ENCODE data around the gene GUCY1B1.

Gene GUCY1B1

GRCh38 chr4:155758481-155759371, at the start of gene GUCY1B1:
Gene GUCY1B1, plus strand, starts transcription at chr4:155759021. Its CDS starts 120 bp downstream, at chr4:155759141.
- peak; percentile 95 for DNase-seq (ENCODE audit: low read depth)
- peak within 1 kb of the TSS; percentile 60 for H3K4me3 ChIP-seq (ENCODE audit: low read length)
- peak; percentile 37 for TF ChIP-seq CTCF (IDR thresholded peaks at IDR 0.05; ENCODE audit: insufficient read depth, low read depth, low read length, missing control alignments)

GRCh38 chr4:155709918-155710317, 48.9 kb upstream of the GUCY1B1 start:
- no peak for TF ChIP-seq CTCF (IDR thresholded peaks at IDR 0.05; ENCODE audit: insufficient read depth, low read depth, low read length, missing control alignments)
- no peak for DNase-seq (ENCODE audit: low read depth)
- no peak overlapping the region for H3K4me3 ChIP-seq (ENCODE audit: low read length)

- no peak for TF ChIP-seq CTCF (IDR thresholded peaks at IDR 0.05; ENCODE audit: insufficient read depth, low read depth, low read length, missing control alignments)
- no peak overlapping the region for H3K4me3 ChIP-seq (ENCODE audit: low read length)
- DNase-seq (ENCODE audit: low read depth) = no peak
Measured at GRCh38 chr4:155711556-155711955, 47.3 kb upstream of the GUCY1B1 start.

- TF ChIP-seq CTCF (IDR thresholded peaks at IDR 0.05; ENCODE audit: insufficient read depth, low read depth, low read length, missing control alignments) = no peak
- no peak for DNase-seq (ENCODE audit: low read depth)
- no peak overlapping the region for H3K4me3 ChIP-seq (ENCODE audit: low read length)
Measured at GRCh38 chr4:155712846-155713245, 46.0 kb upstream of the GUCY1B1 start.

- no peak for DNase-seq (ENCODE audit: low read depth)
- H3K4me3 ChIP-seq (ENCODE audit: low read length) = no peak overlapping the region
- no peak for TF ChIP-seq CTCF (IDR thresholded peaks at IDR 0.05; ENCODE audit: insufficient read depth, low read depth, low read length, missing control alignments)
Measured at GRCh38 chr4:155713911-155714310, 44.9 kb upstream of the GUCY1B1 start.

GRCh38 chr4:155722336-155722735, 36.5 kb upstream of the GUCY1B1 start:
- H3K4me3 ChIP-seq (ENCODE audit: low read length) = no peak overlapping the region
- TF ChIP-seq CTCF (IDR thresholded peaks at IDR 0.05; ENCODE audit: insufficient read depth, low read depth, low read length, missing control alignments) = no peak
- DNase-seq (ENCODE audit: low read depth) = no peak

All from epithelial cell of esophagus (primary cell).